Adrenal gland (tissue), 5 donors: ENCODE results near the gene FAHD1.

ENCODE experiments used
- POLR2A ChIP-seq, 2 donors: fragments of 450-650 bp; IDR thresholded peaks; one replicate each; pipeline ENCODE4 v1.6.1; 2017; ENCODE audit warnings: antibody characterized with exemption in 2 of 2, mild to moderate bottlenecking in 2 of 2, moderate library complexity in 1 of 2
- TF ChIP-seq, protein P1 (sequence below), 6 experiments: fragments of 450-650 bp in 4 of 6; fragments of 200-600 bp in 2 of 6; sonication (generic) in 1 of 6; IDR thresholded peaks; 1 replicate in 5 of 6; 2 replicates in 1 of 6; pipeline versions ENCODE4 v1.5.1 to v1.8.0; 2016 to 2021; ENCODE audit warnings: antibody characterized with exemption in 6 of 6, mild to moderate bottlenecking in 2 of 6, moderate library complexity in 1 of 6
- donor health status: DM: no; HTN: no; CAD: no.

DNA sequence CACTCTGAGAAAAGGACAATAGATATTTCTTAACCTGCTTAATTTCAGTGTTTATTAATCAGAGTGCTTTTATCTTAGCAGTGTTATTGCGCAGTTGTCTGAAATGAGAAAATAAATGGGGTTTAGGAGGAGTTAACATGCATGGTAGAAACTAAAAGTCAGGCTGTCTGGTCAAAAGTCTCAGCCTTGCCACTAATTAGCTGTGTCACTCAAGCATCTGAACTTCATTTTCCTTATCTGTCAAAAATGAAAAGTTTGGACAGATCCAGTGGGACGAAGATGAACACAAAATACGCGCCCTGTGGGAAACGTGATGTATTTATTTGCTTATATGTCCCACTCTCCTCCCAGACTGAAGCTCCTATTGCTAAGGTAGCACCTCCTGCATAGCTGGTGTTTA lies 51.2 kb downstream of the FAHD1 start:
- TF ChIP-seq, protein P1, sequence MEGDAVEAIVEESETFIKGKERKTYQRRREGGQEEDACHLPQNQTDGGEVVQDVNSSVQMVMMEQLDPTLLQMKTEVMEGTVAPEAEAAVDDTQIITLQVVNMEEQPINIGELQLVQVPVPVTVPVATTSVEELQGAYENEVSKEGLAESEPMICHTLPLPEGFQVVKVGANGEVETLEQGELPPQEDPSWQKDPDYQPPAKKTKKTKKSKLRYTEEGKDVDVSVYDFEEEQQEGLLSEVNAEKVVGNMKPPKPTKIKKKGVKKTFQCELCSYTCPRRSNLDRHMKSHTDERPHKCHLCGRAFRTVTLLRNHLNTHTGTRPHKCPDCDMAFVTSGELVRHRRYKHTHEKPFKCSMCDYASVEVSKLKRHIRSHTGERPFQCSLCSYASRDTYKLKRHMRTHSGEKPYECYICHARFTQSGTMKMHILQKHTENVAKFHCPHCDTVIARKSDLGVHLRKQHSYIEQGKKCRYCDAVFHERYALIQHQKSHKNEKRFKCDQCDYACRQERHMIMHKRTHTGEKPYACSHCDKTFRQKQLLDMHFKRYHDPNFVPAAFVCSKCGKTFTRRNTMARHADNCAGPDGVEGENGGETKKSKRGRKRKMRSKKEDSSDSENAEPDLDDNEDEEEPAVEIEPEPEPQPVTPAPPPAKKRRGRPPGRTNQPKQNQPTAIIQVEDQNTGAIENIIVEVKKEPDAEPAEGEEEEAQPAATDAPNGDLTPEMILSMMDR (IDR thresholded peaks at IDR 0.05), result no peak
- TF ChIP-seq POLR2A (IDR thresholded peaks at IDR 0.05), result no peak
